Stomach (tissue), 4 donors: ENCODE results near the gene ZNF555.

Source experiments
- CTCF ChIP-seq, 7 experiments: fragments of 450-650 bp in 4 of 7; fragments of 200-600 bp in 3 of 7; sonication (generic) in 3 of 7; IDR thresholded peaks; one replicate each; pipeline ENCODE4 v1.5.1; 2016 to 2019; ENCODE audit warnings: antibody characterized with exemption in 7 of 7, control low read depth in 2 of 7, mild to moderate bottlenecking in 1 of 7
- POLR2AphosphoS5 ChIP-seq, 3 donors: sonication (generic); formaldehyde crosslinking; IDR thresholded peaks; one replicate each; pipeline ENCODE4 v1.6.1; 2016; ENCODE audit warnings: antibody characterized with exemption in 3 of 3

- TF ChIP-seq POLR2AphosphoS5 (IDR thresholded peaks at IDR 0.05) (no peak), CTCF (IDR thresholded peaks at IDR 0.05) (no peak)
These were observed 30.9 kb upstream of the ZNF555 start for GRCh38 chr19:2810141-2811091.
